Thyroid gland (tissue), 4 donors: Measurements from ENCODE around the gene RSU1.

Experiments
- POLR2A ChIP-seq, 2 donors: fragments of 450-650 bp; IDR thresholded peaks; one replicate each; pipeline ENCODE4 v1.6.1; 2017; ENCODE audit warnings: antibody characterized with exemption in 2 of 2, mild to moderate bottlenecking in 2 of 2, moderate library complexity in 1 of 2
- TF ChIP-seq, protein P1 (sequence below), 6 experiments: fragments of 200-600 bp in 3 of 6; fragments of 450-650 bp in 3 of 6; sonication (generic) in 3 of 6; IDR thresholded peaks; one replicate each; pipeline ENCODE4 v1.5.1; 2016 to 2019; ENCODE audit warnings: antibody characterized with exemption in 6 of 6, mild to moderate bottlenecking in 2 of 6, inconsistent platforms in 1 of 6, moderate library complexity in 1 of 6

DNA sequence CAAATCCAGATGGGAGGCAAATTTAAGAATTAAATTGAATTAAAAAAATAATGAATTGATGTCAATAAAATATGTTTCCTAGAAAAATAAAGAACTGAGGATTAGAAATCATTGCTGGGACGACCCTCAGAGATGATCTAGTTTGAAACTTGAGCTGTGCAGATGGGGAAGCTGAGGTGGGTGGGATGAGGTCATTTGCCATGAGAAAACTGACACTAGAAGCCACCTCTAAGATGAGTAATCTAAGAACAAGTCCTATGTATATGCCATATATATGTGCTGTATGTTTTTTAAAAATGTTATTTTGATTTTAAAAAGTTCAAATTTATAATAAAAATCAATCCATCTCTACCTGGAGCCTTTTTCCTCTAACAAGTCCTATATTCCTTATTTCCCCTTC, 135.7 kb downstream of the RSU1 start:
- TF ChIP-seq, protein P1, sequence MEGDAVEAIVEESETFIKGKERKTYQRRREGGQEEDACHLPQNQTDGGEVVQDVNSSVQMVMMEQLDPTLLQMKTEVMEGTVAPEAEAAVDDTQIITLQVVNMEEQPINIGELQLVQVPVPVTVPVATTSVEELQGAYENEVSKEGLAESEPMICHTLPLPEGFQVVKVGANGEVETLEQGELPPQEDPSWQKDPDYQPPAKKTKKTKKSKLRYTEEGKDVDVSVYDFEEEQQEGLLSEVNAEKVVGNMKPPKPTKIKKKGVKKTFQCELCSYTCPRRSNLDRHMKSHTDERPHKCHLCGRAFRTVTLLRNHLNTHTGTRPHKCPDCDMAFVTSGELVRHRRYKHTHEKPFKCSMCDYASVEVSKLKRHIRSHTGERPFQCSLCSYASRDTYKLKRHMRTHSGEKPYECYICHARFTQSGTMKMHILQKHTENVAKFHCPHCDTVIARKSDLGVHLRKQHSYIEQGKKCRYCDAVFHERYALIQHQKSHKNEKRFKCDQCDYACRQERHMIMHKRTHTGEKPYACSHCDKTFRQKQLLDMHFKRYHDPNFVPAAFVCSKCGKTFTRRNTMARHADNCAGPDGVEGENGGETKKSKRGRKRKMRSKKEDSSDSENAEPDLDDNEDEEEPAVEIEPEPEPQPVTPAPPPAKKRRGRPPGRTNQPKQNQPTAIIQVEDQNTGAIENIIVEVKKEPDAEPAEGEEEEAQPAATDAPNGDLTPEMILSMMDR (IDR thresholded peaks at IDR 0.05) = no peak
- no peak for TF ChIP-seq POLR2A (IDR thresholded peaks at IDR 0.05)
